ENCODE measurements around the gene OCA2.
"Not testable (repeated sequence)": the region's sequence is repeated elsewhere in the genome, so short reads cannot be mapped to it uniquely, and the experiment has no call there.

Gene OCA2

DNA sequence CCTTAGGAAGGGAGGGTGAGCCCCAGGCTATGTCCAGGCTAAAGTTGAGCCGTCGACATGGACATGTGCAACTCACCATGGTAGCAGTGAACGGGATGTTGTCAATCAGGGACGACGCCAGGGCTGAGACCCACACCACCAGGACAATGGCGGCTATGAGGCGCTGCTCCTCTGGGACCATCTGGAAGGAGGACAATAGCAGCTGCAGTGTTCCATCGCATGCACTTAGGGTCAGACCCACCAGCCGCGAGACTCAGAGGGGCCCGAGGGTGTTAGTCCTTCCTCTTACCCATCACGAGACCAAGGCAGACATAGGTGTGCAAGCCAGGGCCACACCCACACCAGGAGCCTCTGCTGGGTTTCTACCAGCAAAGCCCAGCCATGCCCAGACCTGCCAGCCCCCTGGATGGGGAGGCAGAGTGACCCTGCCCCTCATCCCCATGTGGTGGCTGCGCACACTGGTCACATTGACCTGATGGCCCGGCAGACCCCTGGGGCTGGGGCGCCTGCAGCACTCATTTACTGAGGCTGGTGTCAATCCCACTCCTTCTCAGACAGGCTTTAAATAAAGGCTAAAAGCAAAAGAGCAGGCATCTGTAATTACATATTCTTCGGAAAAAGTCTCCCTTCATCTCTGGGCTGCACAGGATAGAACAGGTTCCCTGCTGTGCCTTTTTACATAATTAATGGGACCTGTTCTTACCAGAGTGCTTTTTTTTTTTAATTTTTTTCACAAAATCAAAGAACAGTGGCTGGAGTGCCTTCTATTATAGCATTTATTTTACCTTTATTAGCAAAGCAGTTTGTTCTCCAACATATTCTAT is 227.8 kb downstream of the OCA2 start:
- DNase-seq (ENCODE audit: low spot score): no peak

DNA sequence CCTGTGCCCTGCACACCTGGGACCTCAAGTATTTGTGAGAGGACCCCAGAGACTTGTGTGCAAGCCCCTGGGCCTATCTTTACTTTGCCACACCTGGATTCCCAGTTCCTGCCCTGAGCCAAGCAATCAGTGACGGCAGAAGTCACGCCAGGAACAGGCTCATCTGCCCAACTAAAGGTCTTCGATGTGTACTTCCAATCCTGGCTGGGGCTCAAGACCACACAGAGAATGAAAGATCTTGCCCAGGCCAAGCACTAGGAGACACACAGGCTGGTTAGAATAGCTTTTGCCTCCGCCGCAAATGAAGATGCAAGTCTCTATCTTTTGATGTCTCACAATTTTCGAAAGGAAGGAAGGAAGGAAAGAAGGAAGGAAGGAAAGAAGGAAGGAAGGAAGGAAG is 228.8 kb downstream of the OCA2 start:
- no peak for DNase-seq (ENCODE audit: low spot score)

DNA sequence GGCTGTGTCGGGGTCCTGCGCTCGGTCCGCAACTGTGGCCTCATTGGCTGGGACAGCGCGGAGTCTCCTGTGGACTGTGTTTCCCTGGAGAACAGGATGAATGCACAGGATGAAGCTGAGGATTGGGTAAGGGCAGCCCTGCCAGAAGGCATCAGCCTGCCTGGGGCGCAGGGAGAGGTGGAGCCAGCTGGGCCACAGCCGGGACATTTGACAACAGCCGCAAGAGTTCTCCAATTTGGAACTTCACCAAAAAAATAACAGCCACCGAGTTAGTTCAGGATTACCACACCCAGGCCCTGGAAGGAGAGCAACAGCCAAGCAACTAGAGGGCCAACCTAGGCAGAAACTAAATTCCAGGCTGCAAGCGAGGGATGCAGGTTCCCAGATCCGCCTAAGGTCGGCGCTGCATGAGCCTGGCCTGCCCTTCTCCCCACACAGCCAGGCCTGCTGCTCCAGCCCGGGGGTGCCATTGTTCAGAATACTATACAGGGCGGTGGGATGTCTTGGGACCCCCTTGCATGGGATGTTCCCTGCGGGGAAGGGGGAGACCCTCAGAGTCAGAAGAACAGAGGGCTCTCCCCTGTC is 229.3 kb downstream of the OCA2 start:
- no peak for DNase-seq (ENCODE audit: low spot score)

DNA sequence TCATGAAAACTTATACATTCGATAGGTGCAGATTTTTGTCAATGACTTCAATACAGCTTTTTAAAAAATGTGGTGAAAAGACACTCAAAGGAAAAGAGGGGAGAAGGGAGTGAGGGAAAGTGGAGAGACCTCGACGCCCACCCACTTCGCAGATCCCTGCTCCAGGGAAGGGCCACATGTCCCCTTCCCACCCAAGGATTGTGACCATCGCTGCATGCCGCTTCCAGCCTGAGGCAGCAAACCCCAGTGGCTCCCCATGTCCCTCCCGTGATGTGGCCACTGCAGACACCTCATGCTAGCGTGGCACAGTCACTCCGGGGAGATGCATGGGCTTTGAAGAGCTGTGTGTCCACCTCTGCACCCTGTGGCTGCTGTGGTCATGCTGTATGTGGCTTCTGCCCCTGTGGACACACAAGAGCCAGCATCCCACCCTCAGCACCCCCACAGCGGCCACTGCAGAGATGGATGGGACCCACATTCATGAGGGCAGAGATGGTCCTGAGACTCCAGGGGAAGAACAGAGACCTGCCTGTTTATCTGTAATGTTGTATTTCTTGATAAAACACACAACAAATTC is 230.2 kb downstream of the OCA2 start:
- no peak for DNase-seq (ENCODE audit: low spot score)

DNA sequence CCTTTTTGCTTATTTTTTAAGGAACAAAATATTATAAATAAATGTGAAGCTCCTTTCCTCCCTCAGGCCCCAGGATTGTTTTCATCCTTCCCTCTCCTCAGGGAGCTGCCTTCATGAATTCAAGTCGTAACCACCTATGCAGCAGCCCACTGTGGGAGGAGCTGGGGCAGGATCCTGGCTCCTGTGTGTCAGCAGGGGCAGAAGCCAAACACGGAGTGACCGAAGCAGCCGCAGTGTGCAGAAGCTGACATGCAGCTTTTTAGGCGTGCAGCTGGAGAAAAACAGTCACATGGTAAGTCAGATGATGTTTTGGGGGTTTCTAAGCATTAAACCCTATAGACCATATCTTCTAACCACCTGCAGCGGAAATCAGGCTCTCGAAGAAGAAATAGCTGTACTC is 231.3 kb downstream of the OCA2 start:
- no peak for DNase-seq (ENCODE audit: low spot score)

DNA sequence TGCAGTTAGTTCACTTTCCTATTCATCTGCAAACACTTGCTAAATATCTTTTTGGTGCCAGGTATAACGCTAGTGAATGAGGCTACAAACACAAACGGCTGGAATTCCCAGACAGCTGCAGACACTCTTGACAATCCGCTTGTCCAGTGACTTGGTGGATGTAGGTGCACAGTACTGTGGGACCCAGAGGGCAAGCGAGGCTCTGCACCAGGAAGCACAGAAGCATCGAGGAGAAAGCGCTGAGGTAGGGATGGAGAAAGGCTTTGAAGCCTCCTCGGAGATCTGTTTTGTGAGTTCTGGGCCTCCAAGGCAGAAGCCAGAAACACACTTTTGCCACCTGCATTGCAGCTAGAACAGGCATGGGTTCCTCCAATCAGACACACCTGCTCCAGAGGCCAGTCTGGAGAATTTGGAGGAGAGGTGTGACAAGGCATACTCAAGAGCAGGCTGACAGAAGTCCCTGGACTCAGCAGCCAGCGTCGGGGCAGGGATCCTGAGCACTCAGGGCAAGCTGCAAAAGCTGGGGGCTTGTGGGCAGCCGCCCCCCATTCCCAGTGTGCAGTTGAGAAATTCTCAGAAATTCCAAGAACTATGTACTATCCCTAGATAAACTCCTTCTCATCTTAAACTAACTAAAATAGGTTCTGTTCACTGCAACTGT is 232.5 kb downstream of the OCA2 start:
- no peak for DNase-seq (ENCODE audit: low spot score)

DNA sequence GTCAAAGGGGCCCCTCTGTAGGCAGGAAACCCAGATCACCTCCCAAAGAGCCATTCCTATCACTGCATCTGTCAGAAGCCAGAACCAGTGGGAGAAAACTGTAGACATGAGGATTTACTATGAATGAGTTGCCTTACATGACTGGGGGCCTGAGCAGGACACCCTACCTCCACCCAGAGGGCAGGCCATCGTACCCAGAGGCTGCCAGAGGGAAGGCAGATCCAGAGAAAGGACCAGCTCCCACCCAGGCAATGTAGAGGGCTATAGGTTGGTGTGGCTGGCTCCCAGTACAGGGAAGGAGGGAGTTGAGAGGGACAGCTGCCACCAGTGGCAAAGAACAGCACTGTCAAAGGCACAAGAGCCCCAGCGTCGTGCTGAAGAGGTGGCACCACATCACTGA is 233.2 kb downstream of the OCA2 start:
- DNase-seq (ENCODE audit: low spot score): no peak

DNA sequence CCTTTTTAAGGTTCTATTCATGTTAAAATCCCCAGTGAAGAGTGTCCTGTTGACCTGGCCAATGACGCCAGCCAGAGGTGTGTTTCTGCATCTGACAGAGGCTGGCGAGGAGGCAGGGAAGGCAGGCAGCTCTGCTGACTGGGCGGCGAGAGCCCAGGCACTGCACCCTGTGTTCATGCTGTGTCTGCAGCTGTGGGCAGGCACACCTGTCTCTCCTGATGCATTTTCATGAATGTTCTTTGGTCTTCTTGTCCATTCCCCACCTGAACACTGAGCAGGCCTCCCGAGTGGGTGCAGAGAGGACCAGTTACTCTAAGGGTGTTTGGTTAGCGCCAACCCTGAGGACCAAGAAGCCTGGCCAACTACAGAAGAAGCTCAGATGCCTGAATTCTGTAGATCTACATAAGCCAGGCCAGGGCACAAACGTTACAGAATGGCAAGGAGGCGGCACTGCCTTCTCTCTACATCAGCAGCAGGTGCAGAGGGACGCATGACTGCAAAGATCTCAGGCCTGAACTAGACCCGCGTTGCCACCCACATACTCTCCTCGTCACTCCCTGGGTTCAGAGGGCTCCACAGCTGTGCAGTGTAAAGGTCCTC is 233.7 kb downstream of the OCA2 start:
- DNase-seq (ENCODE audit: low spot score): no peak

DNA sequence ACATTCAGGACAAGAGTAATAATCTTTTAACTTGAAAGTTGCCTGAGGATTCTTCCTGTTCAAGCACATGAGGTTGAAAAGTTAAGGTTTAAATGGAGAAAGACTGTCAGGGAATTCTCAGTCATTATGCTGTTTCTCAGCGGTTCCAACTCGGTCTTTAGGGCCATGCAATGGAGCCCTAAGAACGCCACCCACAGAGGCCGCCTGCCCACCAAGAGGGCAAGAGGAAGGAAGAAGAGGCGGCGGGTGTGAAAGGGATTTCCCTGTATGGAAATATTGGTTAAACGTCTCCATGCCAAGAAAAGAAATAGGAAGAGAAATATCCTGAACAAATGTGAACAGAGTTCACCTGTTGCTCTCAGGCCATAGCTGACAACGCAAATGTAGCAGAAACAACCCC is 234.4 kb downstream of the OCA2 start:
- DNase-seq (ENCODE audit: low spot score): no peak

DNA sequence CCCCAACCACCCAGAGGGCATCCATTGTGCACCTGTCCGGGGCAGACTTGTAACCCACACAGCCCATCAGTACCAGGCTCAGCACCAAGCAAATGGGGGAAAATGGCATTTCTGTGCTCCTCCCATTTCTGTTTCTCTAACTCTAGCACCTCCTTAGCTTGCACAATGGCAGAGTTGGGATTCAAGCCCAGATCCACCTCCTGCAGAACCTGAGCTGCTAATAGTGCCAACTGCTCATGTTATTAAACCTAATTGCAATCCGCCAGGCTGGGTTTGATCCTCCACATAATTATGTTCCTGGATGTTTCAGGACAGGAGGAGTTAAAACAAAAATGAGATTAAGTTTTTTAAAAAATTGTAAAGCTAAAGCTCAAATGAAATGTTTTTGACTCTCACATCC is 235.0 kb downstream of the OCA2 start:
- DNase-seq (ENCODE audit: low spot score): no peak

DNA sequence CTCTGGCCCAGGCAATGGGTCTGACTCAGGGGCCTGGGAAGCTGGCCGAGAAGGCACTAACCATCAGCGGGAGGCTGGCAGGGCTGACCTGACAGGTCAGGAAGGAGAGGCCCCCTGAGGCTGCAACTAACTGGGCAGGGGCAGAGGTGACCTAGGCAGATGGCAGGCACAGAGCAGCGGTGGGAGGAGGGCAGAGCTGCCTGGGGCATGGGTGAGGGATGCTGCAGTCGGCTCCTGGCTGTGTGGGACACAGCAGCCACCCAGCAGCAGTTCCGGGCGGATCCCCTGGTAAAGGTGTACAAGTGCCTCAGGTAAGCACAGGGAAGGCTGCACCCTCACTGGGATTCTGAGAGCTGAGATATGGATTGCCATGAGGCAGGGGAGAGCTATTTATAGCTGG is 236.1 kb downstream of the OCA2 start:
- no peak for DNase-seq (ENCODE audit: low spot score)

DNA sequence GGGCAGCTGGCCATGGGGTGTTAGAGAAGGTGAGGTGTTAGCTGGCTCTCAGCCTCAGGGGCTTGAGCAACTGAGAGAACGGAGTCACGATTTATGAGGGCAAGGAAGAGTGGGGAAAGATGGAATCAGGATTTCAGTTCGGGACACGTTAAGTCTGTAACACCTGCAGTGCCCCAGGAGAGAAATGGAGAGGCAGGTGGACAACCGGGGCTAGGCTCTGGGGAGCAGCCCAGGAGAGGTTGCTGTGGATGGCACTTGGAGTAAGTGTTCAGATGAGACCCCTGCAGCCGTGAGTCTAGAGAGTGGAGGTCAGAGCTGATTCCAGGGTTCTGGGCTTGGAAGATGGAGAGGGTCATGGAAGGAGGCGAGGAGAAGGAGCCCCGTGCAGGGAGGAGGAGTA is 237.9 kb downstream of the OCA2 start:
- no peak for DNase-seq (ENCODE audit: low spot score)

DNA sequence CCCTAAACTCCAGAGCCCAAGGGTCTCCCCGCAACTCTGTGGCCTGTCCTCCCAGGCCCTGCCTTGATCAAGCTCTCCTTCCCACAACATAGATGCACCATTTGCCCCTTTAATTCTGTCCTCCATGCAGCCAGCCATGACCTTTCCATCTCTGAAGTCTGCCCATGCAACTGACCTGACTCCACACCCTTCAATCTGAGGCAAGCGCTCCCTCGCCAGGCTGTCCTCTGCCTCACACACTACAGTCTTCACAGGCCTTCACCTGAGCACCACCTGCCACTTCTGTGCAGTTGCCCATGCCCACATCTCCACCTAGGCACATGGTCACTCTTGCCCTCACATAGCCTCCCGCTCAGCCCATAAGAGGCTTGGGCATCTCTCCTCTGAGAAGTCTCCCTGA is 244.0 kb downstream of the OCA2 start:
- no peak for DNase-seq (ENCODE audit: low spot score)

DNA sequence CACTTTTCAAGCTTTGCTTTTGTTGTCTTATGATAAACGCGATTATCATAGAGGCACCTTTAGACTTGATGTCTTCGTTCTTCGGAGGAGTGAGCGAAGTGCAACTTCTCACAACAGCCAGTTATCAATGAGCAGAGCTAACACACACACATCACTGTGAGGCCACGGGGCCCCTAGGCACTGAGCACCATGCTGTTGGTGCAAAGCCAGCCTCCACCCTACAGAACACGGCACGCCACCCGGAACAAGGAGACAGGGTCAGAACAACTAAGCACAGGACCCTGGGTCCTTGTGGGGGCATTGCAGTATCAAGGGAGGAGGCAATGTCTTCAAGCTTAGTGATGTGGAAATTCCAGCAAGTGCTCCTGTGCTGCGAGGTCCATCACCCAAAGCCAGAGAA is 244.5 kb downstream of the OCA2 start:
- no peak for DNase-seq (ENCODE audit: low spot score)

DNA sequence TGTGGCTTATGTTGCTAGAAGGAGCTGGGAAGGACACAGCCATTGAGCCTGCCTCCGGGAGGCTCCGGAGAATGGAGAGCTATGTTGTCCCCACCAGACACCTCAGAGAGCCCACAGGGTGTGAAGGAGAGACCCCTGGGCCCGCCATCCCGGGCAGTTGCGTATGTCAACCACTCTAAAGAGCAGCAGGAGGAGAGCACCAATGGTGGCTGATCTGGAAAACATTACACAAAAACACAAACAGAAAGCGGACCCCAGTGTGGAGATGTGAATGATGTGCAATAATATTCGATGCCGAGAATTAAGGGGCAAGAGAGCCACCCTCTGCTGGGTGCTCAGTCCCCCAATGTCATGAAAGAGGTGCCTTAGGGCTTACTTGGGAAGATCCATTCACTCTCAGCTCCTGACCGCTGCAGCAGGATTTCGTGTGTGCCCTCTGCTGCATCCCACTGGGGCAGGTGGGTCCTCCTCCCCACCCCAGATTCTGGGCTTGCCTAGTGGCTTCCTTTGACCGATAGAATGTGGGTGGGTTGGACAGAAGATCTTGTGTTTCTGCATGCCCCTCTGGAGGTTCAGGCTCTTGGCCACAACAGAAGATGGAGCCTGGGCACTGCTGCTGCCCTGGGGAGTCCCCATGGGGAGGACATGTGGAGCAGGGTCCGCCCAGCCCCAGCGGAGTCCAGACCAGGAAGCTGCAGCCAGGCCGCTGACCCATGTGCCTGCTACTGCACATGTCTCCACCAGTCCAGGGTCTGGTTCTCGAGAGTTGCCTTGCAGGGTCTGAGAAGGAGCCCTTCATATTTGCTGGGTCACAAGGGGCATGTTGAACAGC is 245.3 kb downstream of the OCA2 start:
- DNase-seq (ENCODE audit: low spot score): no peak

DNA sequence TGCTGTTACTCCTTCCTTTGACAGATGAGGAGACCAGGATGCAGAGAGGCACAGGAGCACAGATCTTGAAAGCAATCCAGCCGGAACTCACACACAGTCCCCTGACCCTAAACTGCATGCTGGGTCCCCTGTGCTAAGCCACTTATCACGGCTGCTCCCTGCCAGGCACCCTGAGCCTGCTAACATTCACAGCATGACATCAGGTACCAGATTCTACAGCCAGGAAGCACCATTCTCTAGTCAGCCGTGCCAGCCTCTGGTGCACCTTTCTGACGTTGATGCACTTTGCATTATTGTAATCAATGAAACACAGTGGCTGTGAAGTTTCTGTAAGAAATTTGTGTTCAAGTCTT is 247.3 kb downstream of the OCA2 start:
- DNase-seq (ENCODE audit: low spot score): no peak

DNA sequence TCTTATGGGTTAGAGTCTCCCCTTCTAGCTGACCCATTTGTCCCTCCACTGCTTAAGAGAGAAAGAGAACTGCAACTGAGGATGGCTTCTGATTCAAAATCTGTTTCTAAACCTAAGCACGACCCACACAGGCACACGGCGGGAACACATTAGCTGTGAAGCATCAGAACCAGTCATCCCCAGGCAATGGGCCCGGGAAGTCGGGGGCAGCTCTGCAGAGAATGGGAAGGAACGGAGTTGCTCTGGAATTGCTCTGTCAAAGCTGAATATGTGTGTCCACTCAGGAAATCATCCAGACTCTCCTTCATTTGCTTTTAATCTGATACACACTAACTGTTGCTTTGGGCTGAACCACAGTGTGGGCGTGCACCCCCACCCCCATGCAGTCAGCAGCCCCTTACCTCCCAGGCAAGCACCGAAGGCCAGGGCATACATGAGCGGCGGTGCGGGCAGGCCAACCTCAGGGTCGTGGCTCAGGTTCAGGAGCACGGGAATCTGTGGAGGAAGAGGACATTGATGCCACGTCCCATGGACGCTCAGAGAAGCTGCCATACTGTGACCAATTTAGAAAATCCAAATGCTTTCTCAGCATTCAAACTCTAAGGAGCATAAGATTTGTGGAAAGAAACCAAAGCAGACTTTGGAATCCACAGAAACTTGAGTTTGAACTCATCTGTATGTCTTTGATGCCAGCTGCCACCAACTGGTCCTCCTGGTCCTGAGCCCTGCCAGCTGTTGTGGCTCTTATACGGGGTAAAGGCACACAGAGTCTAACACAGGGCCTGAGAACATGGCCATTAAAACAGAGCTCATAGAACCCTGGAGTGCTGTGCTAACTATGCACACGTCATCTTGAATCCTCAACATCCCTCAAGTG is 247.9 kb downstream of the OCA2 start:
- no peak for DNase-seq (ENCODE audit: low spot score)

DNA sequence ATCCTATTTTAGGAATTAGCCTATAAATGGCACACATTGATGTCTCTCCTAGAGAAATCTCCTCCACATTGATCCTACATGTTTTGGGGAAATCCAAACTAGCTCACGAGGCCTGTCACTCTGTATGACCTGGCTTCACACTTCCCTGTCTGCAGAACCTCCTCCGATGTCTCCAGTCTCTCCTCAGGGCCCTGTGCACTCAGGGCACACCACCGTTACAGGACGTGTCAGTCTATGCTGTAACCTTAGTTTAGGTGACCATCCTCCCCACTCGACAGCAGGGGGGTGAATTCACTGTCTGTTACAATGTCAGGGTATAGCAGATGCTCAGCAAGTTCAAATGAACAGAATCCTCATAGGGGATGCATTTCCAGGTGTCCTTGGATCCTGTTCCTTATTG is 249.1 kb downstream of the OCA2 start:
- no peak for DNase-seq (ENCODE audit: low spot score)

DNA sequence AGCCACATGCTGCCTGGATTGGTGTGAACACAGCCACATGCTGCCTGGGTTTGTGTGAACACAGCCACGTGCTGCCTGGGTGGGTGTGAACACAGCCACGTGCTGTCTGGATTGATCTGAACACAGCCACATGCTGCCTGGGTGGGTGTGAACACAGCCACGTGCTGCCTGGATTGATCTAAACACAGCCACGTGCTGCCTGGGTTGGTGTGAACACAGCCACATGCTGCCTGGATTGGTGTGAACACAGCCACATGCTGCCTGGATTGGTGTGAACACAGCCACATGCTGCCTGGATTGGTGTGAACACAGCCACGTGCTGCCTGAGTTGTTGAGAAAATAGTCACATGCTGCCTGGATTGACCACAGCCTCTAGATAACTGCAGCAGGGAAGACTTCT is 250.2 kb downstream of the OCA2 start:
- not testable (repeated sequence) for DNase-seq (ENCODE audit: low spot score)

DNA sequence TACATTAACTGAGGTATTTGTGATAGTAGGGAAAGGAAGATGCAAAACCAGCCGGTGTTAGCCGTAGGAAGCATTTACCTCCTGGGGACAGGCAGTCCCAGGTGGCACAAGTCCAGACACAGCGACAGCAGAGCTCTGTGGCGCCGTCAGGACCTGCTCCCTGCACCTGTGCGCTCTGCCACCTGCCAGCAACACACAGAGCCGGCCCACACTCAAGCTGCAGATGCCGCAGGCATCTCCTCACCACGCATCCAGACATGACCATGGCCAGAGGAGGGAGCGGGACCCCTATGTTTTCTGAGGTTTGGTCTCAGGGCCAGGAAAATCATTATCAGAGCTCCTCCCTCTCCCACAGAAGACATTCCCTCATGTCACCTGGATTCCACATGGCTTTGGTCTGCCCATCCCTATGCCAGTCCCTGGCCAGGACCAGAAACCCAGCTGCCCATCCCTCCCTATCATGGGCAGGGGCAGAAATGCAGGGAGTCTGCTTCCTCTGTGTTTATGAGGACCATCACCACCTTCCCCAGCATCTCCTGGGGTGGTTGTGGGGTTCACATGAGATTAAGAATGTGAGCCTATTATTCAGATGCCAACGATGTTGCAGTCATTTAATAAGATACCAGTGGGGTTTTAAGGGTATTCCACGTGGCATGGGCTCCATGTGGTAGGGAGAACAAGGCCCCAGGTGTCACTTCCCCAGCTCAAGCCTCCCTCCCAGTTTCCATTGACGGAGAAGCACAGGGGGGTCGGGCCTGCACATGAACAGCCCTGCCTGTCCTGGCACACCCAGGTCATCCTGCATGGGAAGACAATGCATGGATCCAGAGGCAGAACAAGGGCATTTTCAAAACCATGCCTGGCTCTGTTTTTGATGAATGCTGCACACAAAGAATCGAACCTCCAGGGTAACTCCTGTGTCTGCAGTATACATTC is 251.1 kb downstream of the OCA2 start:
- no peak for DNase-seq (ENCODE audit: low spot score)

Measured in CD4-positive, alpha-beta T cell treated with Interleukin-15 for 4 hours (primary cell).